Progenitor cell of endocrine pancreas (in vitro differentiated cells): ENCODE data around the gene LCE2A. TPM values are rescaled to one million over a fixed set of nuclear protein-coding genes. Genes with fewer than 3 reads are reported as not detected.

Source experiments
- DNase-seq: peaks from one replicate; pipeline ENCODE4 v3.0.0; 2021; ENCODE audit warnings: low spot score; ENCODE audit not compliant: unreplicated experiment
- H3K27ac Mint-ChIP-seq: 2 replicates; pipeline ENCODE4 v1.8.0; 2021; ENCODE audit warnings: mild to moderate bottlenecking, moderate library complexity, mixed read lengths
- H3K27me3 Mint-ChIP-seq: 2 replicates; pipeline ENCODE4 v1.8.0; 2021; ENCODE audit warnings: mixed read lengths
- H3K36me3 Mint-ChIP-seq: 2 replicates; pipeline ENCODE4 v1.8.0; 2022; ENCODE audit warnings: mixed read lengths; ENCODE audit not compliant: insufficient read depth
- H3K4me1 Mint-ChIP-seq: 2 replicates; pipeline ENCODE4 v1.8.0; 2021; ENCODE audit warnings: low read depth, mixed read lengths
- H3K4me3 Mint-ChIP-seq: 2 replicates; pipeline ENCODE4 v1.8.0; 2021; ENCODE audit warnings: low read depth, mild to moderate bottlenecking, moderate library complexity, mixed read lengths
- H3K9me3 Mint-ChIP-seq: 2 replicates; pipeline ENCODE4 v1.8.0; 2021; ENCODE audit warnings: low read depth, mixed read lengths
- long read RNA-seq: library from polyadenylated mRNA; unstranded; transcript quantifications from one replicate; pipeline ENCODE4 v2.0.0, GENCODE V29; 2020
- total RNA-seq: library from RNA; stranded (reverse); gene quantifications from 2 replicates; pipeline ENCODE4 v1.2.1, GENCODE V29; 2021
- TF ChIP-seq, protein P1 (sequence below): fragments of 200-600 bp; sonication (generic); IDR thresholded peaks from one replicate; pipeline ENCODE4 v1.5.0; 2021; ENCODE audit warnings: antibody characterized with exemption, mild to moderate bottlenecking; ENCODE audit not compliant: unreplicated experiment

The LCE2A gene, protein sequence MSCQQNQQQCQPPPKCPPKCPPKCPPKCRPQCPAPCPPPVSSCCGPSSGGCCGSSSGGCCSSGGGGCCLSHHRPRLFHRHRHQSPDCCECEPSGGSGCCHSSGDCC
- not detected in 2 replicates for total RNA-seq
- long read RNA-seq, result 0 reads

DNA sequence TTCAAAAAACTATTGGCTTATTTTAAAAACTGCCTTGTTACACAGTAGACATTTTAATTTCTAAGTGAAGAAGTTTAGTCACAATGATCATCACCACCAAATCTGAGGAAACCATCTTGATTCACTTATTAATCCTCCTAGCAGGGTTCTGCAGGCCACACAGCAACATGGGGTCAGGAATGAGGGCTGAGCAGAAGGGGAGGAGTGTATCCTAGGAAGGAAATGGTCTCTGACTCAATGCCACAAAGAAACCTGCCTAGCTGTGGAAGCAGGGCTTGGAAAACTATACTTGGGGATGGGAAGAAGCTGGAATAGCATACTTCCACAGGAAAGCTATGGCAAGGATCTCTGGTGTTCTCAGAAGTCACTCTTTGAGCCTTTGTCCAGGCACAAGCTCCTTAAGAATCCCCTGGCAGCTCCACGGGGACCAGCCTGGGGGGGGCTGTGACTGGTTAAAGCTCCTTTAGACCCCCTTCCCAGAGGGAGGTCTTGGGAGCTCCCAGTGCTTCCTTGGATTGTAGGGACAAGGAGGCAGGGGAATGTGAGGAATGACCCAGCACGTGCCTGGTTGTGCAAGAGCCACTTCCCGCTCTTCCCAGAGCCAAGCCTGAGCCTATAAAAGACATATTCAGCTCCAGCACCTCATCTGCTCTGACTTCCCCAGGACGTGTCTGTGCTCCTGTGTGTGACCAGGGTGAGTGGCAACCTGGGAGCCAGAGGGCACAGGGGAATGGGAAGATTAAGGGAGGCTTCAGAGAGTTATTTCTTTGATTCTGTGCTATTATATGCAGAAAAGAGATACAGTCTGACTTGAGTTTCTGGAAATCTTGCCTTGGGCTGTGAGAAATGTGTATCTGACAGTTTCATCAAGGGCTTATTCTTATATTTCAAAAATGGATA lies at the start of gene LCE2A:
LCE2A (plus strand) TSS at position 645 of the 900 bp plus-strand sequence. CDS start 557 bp downstream, outside the sequence.
- TF ChIP-seq, protein P1, sequence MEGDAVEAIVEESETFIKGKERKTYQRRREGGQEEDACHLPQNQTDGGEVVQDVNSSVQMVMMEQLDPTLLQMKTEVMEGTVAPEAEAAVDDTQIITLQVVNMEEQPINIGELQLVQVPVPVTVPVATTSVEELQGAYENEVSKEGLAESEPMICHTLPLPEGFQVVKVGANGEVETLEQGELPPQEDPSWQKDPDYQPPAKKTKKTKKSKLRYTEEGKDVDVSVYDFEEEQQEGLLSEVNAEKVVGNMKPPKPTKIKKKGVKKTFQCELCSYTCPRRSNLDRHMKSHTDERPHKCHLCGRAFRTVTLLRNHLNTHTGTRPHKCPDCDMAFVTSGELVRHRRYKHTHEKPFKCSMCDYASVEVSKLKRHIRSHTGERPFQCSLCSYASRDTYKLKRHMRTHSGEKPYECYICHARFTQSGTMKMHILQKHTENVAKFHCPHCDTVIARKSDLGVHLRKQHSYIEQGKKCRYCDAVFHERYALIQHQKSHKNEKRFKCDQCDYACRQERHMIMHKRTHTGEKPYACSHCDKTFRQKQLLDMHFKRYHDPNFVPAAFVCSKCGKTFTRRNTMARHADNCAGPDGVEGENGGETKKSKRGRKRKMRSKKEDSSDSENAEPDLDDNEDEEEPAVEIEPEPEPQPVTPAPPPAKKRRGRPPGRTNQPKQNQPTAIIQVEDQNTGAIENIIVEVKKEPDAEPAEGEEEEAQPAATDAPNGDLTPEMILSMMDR, result no peak
- DNase-seq, result no peak
- Mint-ChIP-seq H3K36me3 (peaks cover 1% of the 10 kb centered on the region), H3K27me3 (no peaks in the 10 kb centered on the region), H3K27ac (no peak within 1 kb of the TSS), H3K4me3 (no peak within 1 kb of the TSS), H3K4me1 (no peaks in the 10 kb centered on the region), H3K9me3 (peaks cover 63% of the 10 kb centered on the region)

- Mint-ChIP-seq H3K4me3 (no peak overlapping the region), H3K9me3 (peaks cover 57% of the 10 kb centered on the region), H3K4me1 (no peaks in the 10 kb centered on the region), H3K36me3 (peaks cover 1% of the 10 kb centered on the region), H3K27me3 (no peaks in the 10 kb centered on the region), H3K27ac (no peak overlapping the region)
- DNase-seq, result no peak
- TF ChIP-seq, protein P1, result no peak
These were observed 44.0 kb upstream of the LCE2A start for GRCh38 chr1:152654110-152654509.

GRCh38 chr1:152656459-152656858 lies 41.7 kb upstream of the LCE2A start:
- H3K4me1 Mint-ChIP-seq, result no peaks in the 10 kb centered on the region
- no peak for DNase-seq
- no peaks in the 10 kb centered on the region for H3K27me3 Mint-ChIP-seq
- H3K4me3 Mint-ChIP-seq, result no peak overlapping the region
- H3K9me3 Mint-ChIP-seq, result peaks cover 50% of the 10 kb centered on the region
- TF ChIP-seq, protein P1, result no peak
- H3K36me3 Mint-ChIP-seq, result peaks cover 1% of the 10 kb centered on the region
- no peak overlapping the region for H3K27ac Mint-ChIP-seq

DNA sequence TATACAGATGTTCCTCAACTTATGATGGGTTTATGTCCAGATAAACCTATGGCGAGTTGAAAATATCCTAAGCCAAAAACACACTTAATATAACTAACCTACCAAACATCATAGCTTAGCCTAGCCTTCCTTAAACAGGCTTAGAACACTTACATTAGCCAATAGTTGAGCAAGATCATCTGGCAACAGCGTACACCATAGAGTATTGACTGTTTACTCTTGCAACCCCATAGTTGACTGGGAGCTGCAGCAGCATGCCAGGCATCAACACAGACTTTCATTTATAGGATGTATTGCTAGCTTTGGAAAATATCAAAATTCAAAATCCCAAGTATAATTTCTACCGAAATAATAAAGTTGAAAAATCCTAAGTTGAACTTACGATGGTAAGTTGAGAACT lies 40.5 kb upstream of the LCE2A start:
- no peak overlapping the region for H3K27ac Mint-ChIP-seq
- H3K36me3 Mint-ChIP-seq, result peaks cover 1% of the 10 kb centered on the region
- H3K9me3 Mint-ChIP-seq, result peaks cover 52% of the 10 kb centered on the region
- H3K27me3 Mint-ChIP-seq, result no peaks in the 10 kb centered on the region
- TF ChIP-seq, protein P1, result no peak
- no peaks in the 10 kb centered on the region for H3K4me1 Mint-ChIP-seq
- no peak overlapping the region for H3K4me3 Mint-ChIP-seq
- DNase-seq, result no peak

DNA sequence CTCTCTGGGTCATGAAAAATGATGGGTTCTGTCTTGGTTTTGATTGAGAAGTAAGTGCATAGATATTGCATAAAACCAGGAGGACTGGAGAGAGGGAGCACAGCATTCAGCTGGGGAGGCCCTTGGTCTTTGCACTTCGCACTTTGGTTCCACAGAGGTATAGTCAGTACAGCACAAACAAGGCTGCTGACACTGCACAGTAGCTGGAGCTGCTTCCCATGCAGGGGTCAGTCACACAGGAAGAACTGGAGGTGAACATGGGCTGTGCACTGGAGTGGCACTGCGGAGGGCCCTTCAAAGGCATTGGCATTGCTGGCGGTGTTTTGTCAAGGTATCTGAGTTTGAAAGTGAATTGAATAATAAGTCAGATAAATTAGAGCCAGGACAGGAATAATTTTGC lies 39.5 kb upstream of the LCE2A start:
- DNase-seq, result no peak
- H3K4me3 Mint-ChIP-seq, result no peak overlapping the region
- H3K4me1 Mint-ChIP-seq, result no peaks in the 10 kb centered on the region
- peaks cover 50% of the 10 kb centered on the region for H3K9me3 Mint-ChIP-seq
- H3K27me3 Mint-ChIP-seq, result no peaks in the 10 kb centered on the region
- H3K27ac Mint-ChIP-seq, result no peak overlapping the region
- peaks cover 1% of the 10 kb centered on the region for H3K36me3 Mint-ChIP-seq
- TF ChIP-seq, protein P1, result no peak
